BLaER1 (cell line): ENCODE measurements around the gene ADGRB2.

Source experiments
- H3K27ac ChIP-seq: shearing (Covaris generic); formaldehyde crosslinking; 2 replicates; pipeline ENCODE4 v1.8.1; 2022
- H3K27me3 ChIP-seq: shearing (Covaris generic); formaldehyde crosslinking; 2 replicates; pipeline ENCODE4 v1.8.1; 2022
- H3K36me3 ChIP-seq: shearing (Covaris generic); formaldehyde crosslinking; 2 replicates; pipeline ENCODE4 v1.8.1; 2022
- H3K4me1 ChIP-seq: shearing (Covaris generic); formaldehyde crosslinking; 2 replicates; pipeline ENCODE4 v1.8.1; 2022
- H3K4me2 ChIP-seq: shearing (Covaris generic); formaldehyde crosslinking; 2 replicates; pipeline ENCODE4 v1.8.1; 2022
- H3K4me3 ChIP-seq: shearing (Covaris generic); formaldehyde crosslinking; 2 replicates; pipeline ENCODE4 v1.8.1; 2022
- H3K9ac ChIP-seq: shearing (Covaris generic); formaldehyde crosslinking; 2 replicates; pipeline ENCODE4 v1.8.1; 2022
- H3K9me3 ChIP-seq: shearing (Covaris generic); formaldehyde crosslinking; 2 replicates; pipeline ENCODE4 v1.8.1; 2022
- H4K20me1 ChIP-seq: shearing (Covaris generic); formaldehyde crosslinking; 2 replicates; pipeline ENCODE4 v1.8.1; 2022
- Cebpa-rat ChIP-seq: shearing (Covaris generic); IDR thresholded peaks from 2 replicates; pipeline ENCODE4 v1.8.1; 2022

Gene ADGRB2

GRCh38 chr1:31701091-31701736 lies 62.9 kb downstream of the ADGRB2 start:
- Histone ChIP-seq H4K20me1 (no peaks in the 10 kb centered on the region), H3K27me3 (peaks cover 35% of the 10 kb centered on the region), H3K27ac (no peak overlapping the region), H3K36me3 (no peaks in the 10 kb centered on the region), H3K9ac (no peak overlapping the region), H3K4me3 (no peak overlapping the region), H3K9me3 (no peaks in the 10 kb centered on the region), H3K4me1 (peaks cover 51% of the 10 kb centered on the region), H3K4me2 (peak overlapping the region; percentile 55)
- TF ChIP-seq Cebpa-rat = no peak

GRCh38 chr1:31700468-31701090 lies 63.6 kb downstream of the ADGRB2 start:
- Histone ChIP-seq H3K4me3 (no peak overlapping the region), H3K4me2 (peak overlapping the region; percentile 55), H4K20me1 (no peaks in the 10 kb centered on the region), H3K27me3 (peaks cover 35% of the 10 kb centered on the region), H3K36me3 (no peaks in the 10 kb centered on the region), H3K9me3 (no peaks in the 10 kb centered on the region), H3K4me1 (peaks cover 48% of the 10 kb centered on the region), H3K9ac (no peak overlapping the region), H3K27ac (no peak overlapping the region)
- no peak for TF ChIP-seq Cebpa-rat

DNA sequence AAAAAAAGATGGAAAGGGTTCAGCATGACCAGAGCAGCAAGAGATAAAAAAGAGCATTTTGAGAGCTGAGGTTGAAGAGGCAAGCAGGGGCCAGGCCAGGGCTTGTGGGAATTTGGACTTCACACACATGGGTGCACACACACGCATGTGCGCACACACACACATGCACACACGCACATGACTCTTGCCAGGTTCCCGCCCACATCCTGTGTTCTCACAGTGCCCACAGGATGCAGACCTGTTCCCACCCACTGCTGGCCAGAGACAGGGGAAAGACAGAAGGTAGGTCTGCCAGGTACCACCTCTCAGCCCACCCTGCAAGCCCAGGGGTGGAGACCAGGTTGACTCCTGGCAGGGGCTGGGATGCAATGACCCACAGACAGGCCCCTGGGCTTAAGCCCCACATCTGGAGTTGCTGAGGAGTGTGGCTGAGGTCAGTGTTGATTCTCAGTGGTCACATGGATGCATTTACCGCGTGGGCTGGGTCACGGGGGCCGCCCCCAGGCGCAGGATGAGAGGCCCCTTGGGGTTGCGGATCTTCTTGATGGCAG lies 64.7 kb downstream of the ADGRB2 start:
- TF ChIP-seq Cebpa-rat = no peak
- no peak overlapping the region for H3K4me3 ChIP-seq
- H3K4me2 ChIP-seq = peak overlapping the region; percentile 26; the same call in 1 of the 2 replicates
- peaks cover 36% of the 10 kb centered on the region for H3K4me1 ChIP-seq
- H4K20me1 ChIP-seq = no peaks in the 10 kb centered on the region
- H3K27ac ChIP-seq = no peak overlapping the region
- H3K9me3 ChIP-seq = no peaks in the 10 kb centered on the region
- no peaks in the 10 kb centered on the region for H3K36me3 ChIP-seq
- no peak overlapping the region for H3K9ac ChIP-seq
- H3K27me3 ChIP-seq = peaks cover 27% of the 10 kb centered on the region

DNA sequence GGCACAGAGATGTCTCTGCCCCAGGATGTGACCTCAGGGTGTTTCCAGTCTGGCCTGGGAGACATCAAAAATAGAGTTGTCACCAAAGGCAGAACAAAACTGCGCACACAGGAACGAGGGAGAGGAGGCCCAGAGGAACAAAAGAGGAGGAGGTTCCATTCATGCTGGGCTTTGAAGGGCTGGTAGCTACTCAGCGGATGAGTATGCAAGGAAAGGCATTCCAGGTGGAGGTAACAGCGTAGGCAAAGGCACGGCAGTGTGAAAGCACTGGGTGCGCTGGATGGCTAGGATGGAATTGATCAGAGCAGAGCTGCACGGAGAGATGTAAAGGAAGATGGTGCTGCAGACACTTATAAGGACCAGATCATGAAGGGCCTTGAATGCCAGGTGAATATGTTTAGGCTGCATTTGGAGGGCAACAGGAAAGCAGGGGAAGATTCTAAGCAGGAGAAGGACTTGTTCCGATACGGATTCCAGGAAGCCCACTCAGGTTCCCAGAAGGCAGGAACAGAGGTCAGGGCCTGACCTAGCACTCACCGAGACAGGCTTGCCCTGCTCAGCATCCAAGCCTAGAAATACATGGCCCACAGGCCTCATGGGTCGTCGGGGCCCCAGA lies 66.7 kb downstream of the ADGRB2 start:
- H3K9me3 ChIP-seq = no peaks in the 10 kb centered on the region
- peaks cover 30% of the 10 kb centered on the region for H3K4me1 ChIP-seq
- H3K36me3 ChIP-seq = no peaks in the 10 kb centered on the region
- no peak overlapping the region for H3K4me2 ChIP-seq
- no peak overlapping the region for H3K9ac ChIP-seq
- TF ChIP-seq Cebpa-rat = no peak
- H4K20me1 ChIP-seq = no peaks in the 10 kb centered on the region
- H3K4me3 ChIP-seq = no peak overlapping the region
- H3K27ac ChIP-seq = no peak overlapping the region
- H3K27me3 ChIP-seq = peaks cover 8% of the 10 kb centered on the region

DNA sequence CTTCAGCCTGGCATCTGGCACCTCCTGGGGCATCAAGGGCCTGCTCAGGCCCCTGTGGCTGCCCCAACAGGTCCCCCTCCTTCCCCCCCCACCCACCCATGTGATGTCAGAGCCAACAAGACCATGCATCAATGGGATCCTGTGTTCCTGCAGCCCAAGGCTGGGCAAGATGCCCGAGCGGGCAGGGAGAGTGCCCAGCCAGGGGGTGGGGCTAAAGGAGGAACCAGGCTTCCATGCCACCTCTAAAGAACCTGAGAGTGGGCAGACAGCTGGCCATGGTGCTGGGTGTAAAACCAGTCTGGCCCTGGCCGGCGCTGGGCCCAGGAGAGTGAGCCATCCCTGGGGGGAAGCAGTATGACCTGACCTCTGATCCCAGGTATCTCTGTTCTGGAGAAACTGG lies 67.9 kb downstream of the ADGRB2 start:
- no peaks in the 10 kb centered on the region for H4K20me1 ChIP-seq
- peaks cover 27% of the 10 kb centered on the region for H3K4me1 ChIP-seq
- no peaks in the 10 kb centered on the region for H3K27me3 ChIP-seq
- no peaks in the 10 kb centered on the region for H3K9me3 ChIP-seq
- TF ChIP-seq Cebpa-rat = no peak
- no peak overlapping the region for H3K4me3 ChIP-seq
- no peak overlapping the region for H3K27ac ChIP-seq
- H3K36me3 ChIP-seq = no peaks in the 10 kb centered on the region
- H3K4me2 ChIP-seq = no peak overlapping the region
- H3K9ac ChIP-seq = no peak overlapping the region

DNA sequence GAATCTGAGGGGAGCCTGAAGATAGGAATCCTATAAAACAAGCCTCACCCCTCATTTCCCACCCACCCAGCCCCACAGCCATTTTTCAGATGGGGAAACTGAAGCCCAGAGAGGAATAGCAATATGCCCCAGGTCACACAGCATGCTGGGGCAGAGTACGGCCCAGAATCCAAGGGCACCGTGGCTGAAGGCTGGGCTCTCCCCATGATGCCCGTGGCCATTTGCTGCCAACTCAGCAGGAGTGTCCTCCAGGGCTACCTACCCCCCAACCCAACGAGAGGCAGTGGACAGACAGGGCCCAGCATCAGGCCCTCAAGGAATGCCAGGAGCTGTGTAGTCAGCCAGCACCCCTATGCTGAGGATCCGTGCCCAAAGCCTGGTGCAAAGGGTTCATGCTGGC lies 68.8 kb downstream of the ADGRB2 start:
- Histone ChIP-seq H3K4me1 (peaks cover 18% of the 10 kb centered on the region), H3K4me2 (no peak overlapping the region), H3K9me3 (no peaks in the 10 kb centered on the region), H3K36me3 (no peaks in the 10 kb centered on the region), H4K20me1 (no peaks in the 10 kb centered on the region), H3K27me3 (no peaks in the 10 kb centered on the region), H3K9ac (no peak overlapping the region), H3K27ac (no peak overlapping the region), H3K4me3 (no peak overlapping the region)
- TF ChIP-seq Cebpa-rat = no peak

GRCh38 chr1:31694964-31695313 lies 69.2 kb downstream of the ADGRB2 start:
- no peaks in the 10 kb centered on the region for H3K9me3 ChIP-seq
- no peaks in the 10 kb centered on the region for H3K36me3 ChIP-seq
- H3K27ac ChIP-seq = no peak overlapping the region
- no peak overlapping the region for H3K9ac ChIP-seq
- H3K4me1 ChIP-seq = peaks cover 14% of the 10 kb centered on the region
- no peak overlapping the region for H3K4me3 ChIP-seq
- no peaks in the 10 kb centered on the region for H4K20me1 ChIP-seq
- no peak for TF ChIP-seq Cebpa-rat
- H3K27me3 ChIP-seq = no peaks in the 10 kb centered on the region
- no peak overlapping the region for H3K4me2 ChIP-seq

DNA sequence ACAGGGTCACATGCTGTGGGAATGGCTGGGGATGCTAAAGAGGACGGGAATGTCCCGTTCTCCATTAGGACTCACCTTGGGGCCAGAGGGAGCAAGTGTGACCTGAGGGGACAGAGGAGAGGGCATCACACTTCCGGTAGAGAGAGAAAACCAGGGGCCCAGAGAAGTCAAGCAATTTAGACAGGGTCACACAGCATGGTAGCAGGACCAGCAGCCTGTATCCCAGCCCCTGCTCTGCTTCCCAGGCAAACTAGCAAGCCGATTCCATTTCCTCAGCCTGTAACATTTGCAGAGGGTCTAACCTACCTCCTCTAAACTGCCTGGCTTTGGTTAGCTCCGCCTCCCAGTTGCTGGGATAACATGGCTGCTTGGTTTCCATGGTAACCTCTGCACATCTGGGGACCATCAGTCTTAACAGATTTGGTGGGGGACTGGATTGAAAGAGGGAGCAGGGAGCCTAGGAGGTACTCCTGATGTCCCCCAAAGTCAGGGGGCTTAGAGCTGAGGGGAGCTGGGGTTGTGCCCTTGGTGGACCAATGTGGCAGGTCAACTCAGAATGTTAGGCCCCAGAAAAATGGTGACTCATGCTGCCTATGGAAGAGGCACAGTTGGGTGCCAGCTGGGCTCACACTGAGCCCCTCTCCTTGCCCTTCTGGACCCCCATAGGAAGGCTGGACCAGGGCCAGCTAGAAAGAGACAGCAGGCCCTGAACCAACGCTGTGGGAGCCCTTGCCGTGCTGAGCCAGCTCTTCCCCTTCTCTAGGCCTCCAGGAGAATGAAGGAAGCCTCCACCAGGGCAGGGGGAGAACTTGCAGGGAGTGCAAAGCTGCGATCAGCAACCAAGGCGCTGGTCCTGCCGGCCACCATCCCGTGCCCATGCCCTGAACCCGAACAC lies 69.8 kb downstream of the ADGRB2 start:
- no peak overlapping the region for H3K27ac ChIP-seq
- H3K4me3 ChIP-seq = no peak overlapping the region
- no peak for TF ChIP-seq Cebpa-rat
- no peak overlapping the region for H3K9ac ChIP-seq
- H3K4me2 ChIP-seq = no peak overlapping the region
- H3K36me3 ChIP-seq = no peaks in the 10 kb centered on the region
- H3K9me3 ChIP-seq = no peaks in the 10 kb centered on the region
- no peaks in the 10 kb centered on the region for H4K20me1 ChIP-seq
- H3K4me1 ChIP-seq = peaks cover 8% of the 10 kb centered on the region
- H3K27me3 ChIP-seq = no peaks in the 10 kb centered on the region

DNA sequence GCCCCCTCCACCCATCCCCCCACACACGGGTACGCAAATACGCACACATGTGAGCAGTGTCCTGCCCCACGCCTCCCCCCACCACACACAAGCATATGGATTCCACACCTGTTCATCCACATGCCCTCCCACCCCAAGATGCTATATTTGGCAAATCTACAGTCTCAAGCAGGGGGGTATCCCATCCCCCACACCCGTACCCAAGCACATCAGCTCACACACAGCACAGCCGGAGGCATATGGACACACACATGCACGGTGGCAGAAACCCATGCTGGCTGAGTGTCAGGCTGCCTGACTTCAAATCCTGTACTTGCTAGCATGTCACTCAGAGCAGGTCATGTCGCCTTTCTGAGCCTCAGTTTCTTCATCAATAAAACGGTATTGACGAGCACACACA lies 70.9 kb downstream of the ADGRB2 start:
- Histone ChIP-seq H4K20me1 (no peaks in the 10 kb centered on the region), H3K4me3 (no peak overlapping the region), H3K36me3 (no peaks in the 10 kb centered on the region), H3K9ac (no peak overlapping the region), H3K27ac (no peak overlapping the region), H3K27me3 (no peaks in the 10 kb centered on the region), H3K4me2 (no peak overlapping the region), H3K9me3 (no peaks in the 10 kb centered on the region), H3K4me1 (no peaks in the 10 kb centered on the region)
- TF ChIP-seq Cebpa-rat = no peak
